GM19035 (cell line): ENCODE data around the gene MYO5B.
"Not testable (repeated sequence)": the region's sequence is repeated elsewhere in the genome, so short reads cannot be mapped to it uniquely, and the experiment has no call there.

Source experiments
- ATAC-seq: cut with Tn5 transposase; IDR thresholded peaks from one replicate; pipeline ENCODE4 v1.9.1; 2021; ENCODE audit not compliant: unreplicated experiment

Gene MYO5B

GRCh38 chr18:50107468-50107977, 87.4 kb downstream of the MYO5B start:
- ATAC-seq: no peak

GRCh38 chr18:50105027-50105426, 89.9 kb downstream of the MYO5B start:
- ATAC-seq: no peak

GRCh38 chr18:50104421-50104820, 90.5 kb downstream of the MYO5B start:
- ATAC-seq: no peak

GRCh38 chr18:50099725-50100407, 95.1 kb downstream of the MYO5B start:
- ATAC-seq: peak; percentile 79

- no peak for ATAC-seq
These were observed 97.2 kb downstream of the MYO5B start for GRCh38 chr18:50097702-50098101.

- no peak for ATAC-seq
These were observed 98.0 kb downstream of the MYO5B start for GRCh38 chr18:50096766-50097435.

- not testable (repeated sequence) for ATAC-seq
These were observed 100.2 kb downstream of the MYO5B start for GRCh38 chr18:50094786-50095185.

- ATAC-seq: no peak
These were observed 100.7 kb downstream of the MYO5B start for GRCh38 chr18:50094221-50094773.

- ATAC-seq: no peak
These were observed 101.4 kb downstream of the MYO5B start for GRCh38 chr18:50093366-50094064.

GRCh38 chr18:50092245-50092805, 102.6 kb downstream of the MYO5B start:
- ATAC-seq: no peak

- ATAC-seq: no peak
These were observed 103.3 kb downstream of the MYO5B start for GRCh38 chr18:50091509-50092244.

- ATAC-seq: no peak
These were observed 104.3 kb downstream of the MYO5B start for GRCh38 chr18:50090370-50091312.

GRCh38 chr18:50089702-50090101, 105.2 kb downstream of the MYO5B start:
- ATAC-seq: no peak

- no peak for ATAC-seq
These were observed 111.2 kb downstream of the MYO5B start for GRCh38 chr18:50083708-50084107.

GRCh38 chr18:50080932-50081560, 113.9 kb downstream of the MYO5B start:
- ATAC-seq: no peak

- no peak for ATAC-seq
These were observed 114.6 kb downstream of the MYO5B start for GRCh38 chr18:50080316-50080715.

GRCh38 chr18:50079571-50080295, 115.2 kb downstream of the MYO5B start:
- ATAC-seq: no peak

GRCh38 chr18:50076277-50076676, 118.7 kb downstream of the MYO5B start:
- no peak for ATAC-seq
